GM10248 (cell line): ENCODE measurements around the gene ZNF319.

Source experiments
- CTCF ChIA-PET: fragments of 300-600 bp; sonication (Branson Sonifier 250); formaldehyde crosslinking; extraction: SDS; loops from one replicate; lab custom pipeline; 2021; ENCODE audit warnings: antibody characterized with exemption; lab: Yijun Ruan, JAX
- POLR2A ChIA-PET: fragments of 350-650 bp; sonication (Branson Sonifier 250); formaldehyde crosslinking; extraction: SDS; loops from one replicate; lab custom pipeline; 2020; ENCODE audit warnings: antibody characterized with exemption; lab: Yijun Ruan, JAX
- DNase-seq: peaks from one replicate; pipeline ENCODE4 v3.0.0; 2012; ENCODE audit errors: extremely low spot score
- TF ChIP-seq, protein P1 (sequence below): IDR thresholded peaks from 2 replicates; pipeline ENCODE4 v1.5.1; 2012; ENCODE audit warnings: mild to moderate bottlenecking, low read depth; ENCODE audit errors: extremely low read depth, missing control alignments, control extremely low read depth

ZNF319 gene

DNA sequence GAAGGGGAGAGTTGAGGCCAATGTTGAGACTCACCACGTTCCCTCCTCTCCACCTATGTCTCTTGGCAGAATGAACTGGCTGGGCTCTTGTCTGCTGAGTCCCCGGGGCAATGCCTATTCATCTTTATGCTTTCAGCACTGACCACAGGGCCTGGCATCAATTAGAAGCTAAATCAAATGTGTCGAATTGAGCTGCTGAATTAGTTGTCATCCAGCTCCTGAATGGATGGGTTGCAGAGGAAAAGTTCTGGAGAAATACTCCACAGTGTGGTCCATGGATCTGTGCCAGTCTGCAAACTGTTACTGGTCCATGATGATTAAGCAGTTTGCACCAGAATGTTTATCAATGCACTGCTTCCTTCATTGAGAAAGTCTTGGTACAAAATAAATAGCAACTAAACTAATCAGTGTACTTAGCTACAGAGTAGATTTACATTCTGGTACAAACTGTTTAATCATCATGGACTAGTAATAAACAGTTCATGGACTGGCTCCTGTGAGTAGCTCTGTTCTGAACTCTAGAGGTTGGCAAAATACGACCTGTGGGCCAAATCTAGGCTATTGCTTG lies 34.2 kb downstream of the ZNF319 start:
- ChIA-PET POLR2A (no interaction called here), CTCF (interaction anchor here (0.9 to 1.6 kb wide), 2 partner anchors 10 to 12 kb away, joined by 3 read pairs; a partner anchor contains a TSS)
- TF ChIP-seq, protein P1, sequence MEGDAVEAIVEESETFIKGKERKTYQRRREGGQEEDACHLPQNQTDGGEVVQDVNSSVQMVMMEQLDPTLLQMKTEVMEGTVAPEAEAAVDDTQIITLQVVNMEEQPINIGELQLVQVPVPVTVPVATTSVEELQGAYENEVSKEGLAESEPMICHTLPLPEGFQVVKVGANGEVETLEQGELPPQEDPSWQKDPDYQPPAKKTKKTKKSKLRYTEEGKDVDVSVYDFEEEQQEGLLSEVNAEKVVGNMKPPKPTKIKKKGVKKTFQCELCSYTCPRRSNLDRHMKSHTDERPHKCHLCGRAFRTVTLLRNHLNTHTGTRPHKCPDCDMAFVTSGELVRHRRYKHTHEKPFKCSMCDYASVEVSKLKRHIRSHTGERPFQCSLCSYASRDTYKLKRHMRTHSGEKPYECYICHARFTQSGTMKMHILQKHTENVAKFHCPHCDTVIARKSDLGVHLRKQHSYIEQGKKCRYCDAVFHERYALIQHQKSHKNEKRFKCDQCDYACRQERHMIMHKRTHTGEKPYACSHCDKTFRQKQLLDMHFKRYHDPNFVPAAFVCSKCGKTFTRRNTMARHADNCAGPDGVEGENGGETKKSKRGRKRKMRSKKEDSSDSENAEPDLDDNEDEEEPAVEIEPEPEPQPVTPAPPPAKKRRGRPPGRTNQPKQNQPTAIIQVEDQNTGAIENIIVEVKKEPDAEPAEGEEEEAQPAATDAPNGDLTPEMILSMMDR, result no peak
- no peak for DNase-seq

DNA sequence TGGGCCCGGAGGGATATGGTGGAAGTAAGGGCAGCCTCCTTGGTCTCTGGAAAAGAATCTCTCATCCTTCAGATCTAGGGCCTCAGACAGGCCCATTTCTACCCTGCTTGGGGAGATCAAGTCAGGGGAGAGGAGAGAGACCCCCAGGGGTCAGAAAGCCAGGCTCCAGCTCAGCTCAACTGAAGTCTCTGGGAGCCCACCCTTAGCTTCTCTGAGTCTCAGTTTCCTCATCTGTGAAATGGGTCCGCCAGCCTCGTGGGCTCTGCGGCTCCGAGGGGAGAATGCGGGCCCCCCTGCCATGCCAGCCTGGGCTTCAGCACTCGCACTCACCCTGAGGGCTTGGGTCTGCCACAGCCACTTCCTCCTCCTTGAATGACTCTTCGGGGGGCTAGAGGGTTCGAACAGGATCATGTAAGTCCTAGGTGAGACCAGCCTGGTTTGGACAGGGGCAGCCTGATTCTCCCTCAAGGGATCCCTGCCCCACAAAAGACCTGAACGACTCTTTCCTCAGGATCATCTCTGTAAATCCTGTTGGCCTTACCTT lies 36.2 kb downstream of the ZNF319 start:
- ChIA-PET POLR2A (no interaction called here), CTCF (interaction anchor here (1.3 kb wide), 1 partner anchor 58 kb away, joined by 3 read pairs; no protein-coding TSS in a partner anchor)
- no peak for DNase-seq
- TF ChIP-seq, protein P1, result no peak

DNA sequence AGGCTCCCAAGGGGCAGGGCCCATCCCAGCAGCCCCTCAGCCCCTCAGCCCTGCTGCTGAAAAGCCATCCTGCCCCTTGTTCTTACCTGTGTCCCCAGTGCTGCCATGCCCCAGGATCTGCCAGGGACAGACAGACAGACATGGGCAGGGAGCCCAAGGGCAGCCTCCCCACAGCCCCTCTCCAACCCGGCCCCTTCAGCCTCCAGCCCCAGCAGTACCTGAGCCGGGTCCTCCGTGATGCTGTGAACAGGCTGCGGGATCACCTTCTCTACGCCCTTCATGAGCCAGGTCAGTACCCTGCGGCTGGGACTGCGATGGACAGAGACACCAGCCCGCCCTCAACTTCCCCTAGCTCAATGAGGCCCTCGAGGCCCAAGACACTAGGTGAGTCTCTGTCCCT lies 37.7 kb downstream of the ZNF319 start:
- TF ChIP-seq, protein P1, result no peak
- no peak for DNase-seq
- ChIA-PET CTCF (no interaction called here), POLR2A (no interaction called here)

DNA sequence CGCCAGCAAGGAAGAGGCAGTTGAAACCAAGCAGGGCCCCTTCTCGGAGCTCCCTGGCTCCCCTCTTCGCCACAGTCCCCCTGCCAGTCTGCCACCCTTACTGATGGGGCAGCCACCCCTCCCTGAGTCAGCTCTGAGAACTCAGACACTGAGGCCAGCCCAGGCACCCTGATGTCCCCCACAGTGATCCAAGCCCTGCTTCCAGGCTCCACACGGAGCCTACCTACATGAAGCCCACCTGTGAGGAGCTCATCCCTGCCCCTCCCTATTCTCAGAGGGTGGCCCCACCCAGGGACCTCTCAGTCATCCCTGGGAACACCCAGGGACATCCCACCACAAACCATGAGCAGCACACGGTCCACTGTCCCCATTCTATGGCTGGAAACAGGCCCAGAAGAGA lies 38.4 kb downstream of the ZNF319 start:
- CTCF ChIA-PET, result interaction anchor here (0.8 kb wide), 1 partner anchor 9 kb away, joined by 3 read pairs; no protein-coding TSS in a partner anchor
- POLR2A ChIA-PET, result no interaction called here
- no peak for DNase-seq
- TF ChIP-seq, protein P1, result no peak

DNA sequence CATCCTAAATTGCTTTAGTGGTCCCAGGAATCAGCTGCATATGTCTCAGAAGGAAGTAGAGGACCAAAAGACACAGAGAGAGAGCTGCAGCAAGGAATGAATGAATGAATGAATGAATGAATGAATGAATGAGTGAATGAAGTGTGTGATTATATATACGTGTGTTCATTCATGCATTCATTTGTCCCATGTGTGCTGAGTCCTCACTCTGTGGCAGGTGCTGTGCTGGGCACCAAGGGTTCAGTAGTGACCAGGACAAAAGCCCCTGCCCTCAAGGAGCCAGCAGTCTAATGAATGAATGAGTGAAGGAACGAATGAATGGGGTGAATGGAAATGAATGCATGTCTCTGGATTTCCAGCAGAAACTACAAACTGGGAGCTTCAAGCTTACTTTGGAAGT lies 38.9 kb downstream of the ZNF319 start:
- POLR2A ChIA-PET, result no interaction called here
- CTCF ChIA-PET, result interaction anchor here (0.8 kb wide), 1 partner anchor 9 kb away, joined by 3 read pairs; no protein-coding TSS in a partner anchor
- no peak for DNase-seq
- TF ChIP-seq, protein P1, result no peak

DNA sequence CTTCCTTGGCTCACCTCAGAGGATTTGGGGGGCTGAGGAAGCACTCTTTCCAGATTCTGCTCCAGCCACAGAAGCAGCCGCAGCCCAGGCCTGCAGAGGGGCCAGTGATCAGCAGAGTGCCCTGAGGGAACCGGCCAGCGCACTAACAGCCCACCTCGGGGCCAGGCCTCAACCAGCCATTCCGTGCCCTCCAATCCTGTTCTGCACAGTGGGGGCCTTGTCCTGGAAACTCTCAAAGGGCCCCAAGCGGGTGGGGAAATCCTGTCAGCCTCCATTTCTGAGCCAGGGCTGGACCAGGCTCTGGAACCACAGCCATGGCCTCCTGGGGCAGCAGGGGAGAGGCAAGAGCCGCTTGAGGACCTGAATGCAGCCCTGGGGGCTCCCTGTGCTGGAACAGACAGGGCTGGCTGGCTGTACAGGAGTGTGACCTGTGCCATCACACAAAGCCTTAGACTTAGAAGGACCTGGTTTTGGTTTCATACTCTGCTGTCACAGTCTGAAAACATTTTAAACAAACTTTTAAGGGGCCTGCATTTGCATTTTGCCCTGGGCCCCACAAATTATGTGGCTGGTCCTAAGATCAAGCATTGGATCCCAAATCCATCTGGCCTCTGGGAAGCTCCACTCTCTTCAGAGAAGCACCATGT lies 39.5 kb downstream of the ZNF319 start:
- TF ChIP-seq, protein P1, result no peak
- CTCF ChIA-PET, result no interaction called here
- no peak for DNase-seq
- POLR2A ChIA-PET, result no interaction called here
